AG09309 (cell line): ENCODE data around the gene FSD1L.
"Not testable (repeated sequence)": the region's sequence is repeated elsewhere in the genome, so short reads cannot be mapped to it uniquely, and the experiment has no call there.

ENCODE experiments used
- DNase-seq: peaks from one replicate; pipeline ENCODE4 v3.0.0-alpha.2; 2010; ENCODE audit warnings: low read depth
- H3K4me3 ChIP-seq: 2 replicates; pipeline ENCODE4 v1.5.1; 2011; ENCODE audit warnings: mild to moderate bottlenecking, low read depth, low read length, moderate library complexity; ENCODE audit not compliant: control insufficient read depth
- TF ChIP-seq, protein P1 (sequence below): IDR thresholded peaks from 2 replicates; pipeline ENCODE4 v1.5.1; 2011; ENCODE audit warnings: mild to moderate bottlenecking, low read depth, low read length, inconsistent platforms; ENCODE audit not compliant: insufficient read depth, control insufficient read depth; ENCODE audit errors: missing control alignments

FSD1L gene

DNA sequence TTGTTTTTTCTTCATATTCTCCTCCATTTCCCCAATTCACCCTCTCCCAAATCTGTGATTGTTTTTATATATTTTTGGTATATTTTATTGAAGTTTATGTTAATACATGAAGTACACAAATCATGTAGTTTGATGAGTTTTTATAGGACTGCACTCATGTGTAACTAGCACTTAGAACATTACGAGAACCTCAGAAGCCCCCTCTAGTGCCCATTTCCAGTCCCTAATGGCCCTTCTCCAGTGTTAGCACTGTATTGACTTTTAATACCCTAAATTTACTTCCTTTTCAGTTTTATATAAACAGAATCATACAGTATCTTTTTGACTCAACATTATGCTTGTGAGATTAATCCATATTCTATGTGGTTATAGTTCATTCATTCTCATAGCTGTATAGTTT, 91.6 kb downstream of the FSD1L start:
- TF ChIP-seq, protein P1, sequence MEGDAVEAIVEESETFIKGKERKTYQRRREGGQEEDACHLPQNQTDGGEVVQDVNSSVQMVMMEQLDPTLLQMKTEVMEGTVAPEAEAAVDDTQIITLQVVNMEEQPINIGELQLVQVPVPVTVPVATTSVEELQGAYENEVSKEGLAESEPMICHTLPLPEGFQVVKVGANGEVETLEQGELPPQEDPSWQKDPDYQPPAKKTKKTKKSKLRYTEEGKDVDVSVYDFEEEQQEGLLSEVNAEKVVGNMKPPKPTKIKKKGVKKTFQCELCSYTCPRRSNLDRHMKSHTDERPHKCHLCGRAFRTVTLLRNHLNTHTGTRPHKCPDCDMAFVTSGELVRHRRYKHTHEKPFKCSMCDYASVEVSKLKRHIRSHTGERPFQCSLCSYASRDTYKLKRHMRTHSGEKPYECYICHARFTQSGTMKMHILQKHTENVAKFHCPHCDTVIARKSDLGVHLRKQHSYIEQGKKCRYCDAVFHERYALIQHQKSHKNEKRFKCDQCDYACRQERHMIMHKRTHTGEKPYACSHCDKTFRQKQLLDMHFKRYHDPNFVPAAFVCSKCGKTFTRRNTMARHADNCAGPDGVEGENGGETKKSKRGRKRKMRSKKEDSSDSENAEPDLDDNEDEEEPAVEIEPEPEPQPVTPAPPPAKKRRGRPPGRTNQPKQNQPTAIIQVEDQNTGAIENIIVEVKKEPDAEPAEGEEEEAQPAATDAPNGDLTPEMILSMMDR, result no peak
- no peak overlapping the region for H3K4me3 ChIP-seq

DNA sequence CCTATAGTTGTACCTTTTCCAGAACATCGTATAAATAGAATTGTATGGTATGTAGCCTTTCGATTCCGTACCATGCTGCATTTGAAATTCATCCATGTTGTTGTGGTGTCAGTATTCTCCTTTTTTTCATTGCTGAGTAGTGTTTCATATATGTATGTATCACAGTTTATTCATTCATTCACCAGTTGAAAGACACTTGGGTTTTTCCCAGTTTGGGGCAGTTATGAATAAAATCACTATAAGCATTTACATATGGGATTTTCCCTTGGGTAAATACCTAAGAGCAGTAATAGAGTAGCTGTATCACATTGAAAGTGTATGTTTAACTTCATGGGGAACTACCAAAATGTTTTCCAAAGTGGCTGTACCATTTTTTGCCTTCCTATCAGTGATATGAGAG, 94.0 kb downstream of the FSD1L start:
- TF ChIP-seq, protein P1, result no peak
- no peak overlapping the region for H3K4me3 ChIP-seq
- no peak for DNase-seq

More for the DNA sequence above, 91.6 kb downstream of the FSD1L start:
- no peak for DNase-seq

DNA sequence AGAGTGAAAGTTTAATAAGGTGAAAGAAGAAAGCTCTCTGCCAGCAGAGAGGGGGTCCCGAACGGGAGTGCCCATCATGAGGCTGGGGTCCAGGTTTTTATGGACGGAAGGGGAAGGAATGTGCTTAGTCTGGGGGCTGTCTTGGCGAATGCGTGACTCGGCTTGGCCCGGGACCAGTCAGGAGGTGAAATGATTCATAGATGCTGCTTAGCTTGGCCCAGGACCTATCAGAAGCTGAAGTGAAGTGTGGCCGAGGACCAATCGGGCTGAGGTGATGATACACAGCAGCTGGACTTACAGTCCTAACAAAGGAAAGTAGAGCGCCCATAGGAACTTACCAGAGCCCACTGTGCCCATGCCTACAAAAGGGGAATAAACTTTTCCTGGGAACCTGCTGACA, 106.2 kb downstream of the FSD1L start:
- no peak overlapping the region for H3K4me3 ChIP-seq
- TF ChIP-seq, protein P1, result no peak
- DNase-seq, result no peak

DNA sequence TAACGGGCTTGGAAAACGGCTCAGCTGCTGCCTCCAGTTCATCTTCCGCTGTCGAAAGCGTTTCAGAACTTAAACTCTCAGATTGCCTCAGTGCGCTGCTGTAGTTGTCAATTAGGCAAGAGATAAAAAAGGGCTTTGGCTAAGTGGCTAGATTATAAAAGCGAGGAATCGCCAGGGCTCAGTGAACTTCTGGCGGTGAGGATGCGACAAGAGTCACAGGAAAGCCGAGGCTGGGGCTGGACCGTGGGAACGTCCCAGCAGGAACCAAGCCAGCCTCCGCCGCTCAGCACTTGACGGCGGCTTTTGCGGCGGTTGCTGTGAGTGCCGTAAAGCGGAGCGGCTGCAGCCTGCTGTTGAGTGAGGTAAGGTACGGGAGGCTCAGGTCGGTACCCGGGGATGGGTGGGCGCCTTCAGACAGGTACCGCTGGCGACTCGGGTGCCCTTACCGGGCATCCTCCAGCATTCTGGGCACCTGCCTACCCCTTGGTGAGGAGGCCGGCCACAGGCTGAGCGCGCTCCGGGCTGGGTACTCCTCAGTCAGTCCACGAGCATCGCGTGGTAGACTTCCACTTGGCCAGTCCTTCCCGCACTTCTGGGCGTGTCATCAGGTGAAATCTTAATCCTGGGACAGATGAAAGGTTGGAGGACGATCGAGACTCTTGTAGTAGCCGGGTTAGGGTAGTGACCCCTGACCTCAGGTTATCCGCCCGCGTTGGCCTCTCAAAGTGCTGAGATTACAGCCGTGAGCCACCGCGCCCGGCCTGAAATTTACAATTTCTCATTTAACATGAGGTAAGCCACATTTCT, 110.2 kb downstream of the FSD1L start, which contains the start of gene FKTN:
TSS of gene FKTN (plus strand) at position 328 of the 807 bp plus-strand sequence. CDS start 16,902 bp downstream, outside the sequence.
- H3K4me3 ChIP-seq, result peak within 1 kb of the TSS; percentile 89
- peak; percentile 28 for DNase-seq
- TF ChIP-seq, protein P1, result no peak

DNA sequence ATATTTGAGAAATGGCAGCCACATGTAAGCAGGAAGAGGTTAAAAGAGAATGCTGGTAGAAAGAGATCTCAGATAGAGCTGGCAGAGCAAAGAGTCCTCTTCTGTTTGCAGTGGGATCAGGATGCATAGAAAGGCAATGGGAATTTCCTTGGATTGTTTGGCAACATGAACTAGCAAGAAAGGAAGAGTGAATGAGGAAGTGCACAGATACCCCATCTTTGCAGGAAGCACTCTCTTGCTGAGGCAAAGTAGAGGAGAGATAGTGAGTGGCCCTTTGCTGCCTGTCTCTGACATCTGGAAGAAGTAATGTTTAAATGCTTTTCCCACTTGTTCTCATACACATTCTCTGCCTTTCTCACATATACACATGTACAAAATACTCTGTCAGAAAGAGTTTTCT, 124.6 kb downstream of the FSD1L start:
- TF ChIP-seq, protein P1, result no peak
- no peak for DNase-seq
- H3K4me3 ChIP-seq, result no peak overlapping the region

DNA sequence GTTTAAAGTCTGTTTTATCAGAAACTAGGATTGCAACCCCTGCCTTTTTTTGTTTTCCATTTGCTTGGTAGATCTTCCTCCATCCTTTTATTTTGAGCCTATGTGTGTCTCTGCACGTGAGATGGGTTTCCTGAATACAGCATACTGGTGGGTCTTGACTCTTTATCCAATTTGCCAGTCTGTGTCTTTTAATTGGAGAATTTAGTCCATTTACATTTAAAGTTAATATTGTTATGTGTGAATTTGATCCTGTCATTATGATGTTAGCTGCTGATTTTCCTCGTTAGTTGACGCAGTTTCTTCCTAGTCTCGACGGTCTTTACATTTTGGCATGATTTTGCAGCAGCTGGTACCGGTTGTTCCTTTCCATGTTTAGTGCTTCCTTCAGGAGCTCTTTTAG, 132.1 kb downstream of the FSD1L start:
- H3K4me3 ChIP-seq, DNase-seq: not testable (repeated sequence)

DNA sequence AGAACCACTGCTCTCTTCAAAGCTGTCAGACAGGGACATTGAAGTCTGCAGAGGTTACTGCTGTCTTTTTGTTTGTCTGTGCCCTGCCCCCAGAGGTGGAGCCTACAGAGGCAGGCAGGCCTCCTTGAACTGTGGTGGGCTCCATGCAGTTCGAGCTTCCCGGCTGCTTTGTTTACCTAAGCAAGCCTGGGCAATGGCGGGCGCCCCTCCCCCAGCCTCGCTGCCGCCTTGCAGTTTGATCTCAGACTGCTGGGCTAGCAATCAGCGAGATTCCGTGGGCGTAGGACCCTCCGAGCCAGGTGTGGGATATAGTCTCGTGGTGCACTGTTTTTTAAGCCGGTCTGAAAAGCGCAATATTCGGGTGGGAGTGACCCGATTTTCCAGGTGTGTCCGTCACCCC, 133.7 kb downstream of the FSD1L start:
- H3K4me3 ChIP-seq, result not testable (repeated sequence)

More for the DNA sequence above, 133.7 kb downstream of the FSD1L start:
- DNase-seq, result not testable (repeated sequence)
